Stimulated activated CD8-positive, alpha-beta memory T cell treated with anti-CD3 and anti-CD28 coated beads, Interleukin-7, amount 100 ng/mL, for 48 hours (primary cell): ENCODE measurements around the gene ZNF358.
A peak's percentile ranks its signal among the peaks of the same experiment; 100 is the strongest.

Experiments used
- DNase-seq, 2 donors: peaks; one replicate each; pipeline ENCODE4 v3.0.0-alpha.2; 2020; ENCODE audit warnings: low read depth in 1 of 2; ENCODE audit errors: extremely low read depth in 1 of 2

The ZNF358 gene

DNA sequence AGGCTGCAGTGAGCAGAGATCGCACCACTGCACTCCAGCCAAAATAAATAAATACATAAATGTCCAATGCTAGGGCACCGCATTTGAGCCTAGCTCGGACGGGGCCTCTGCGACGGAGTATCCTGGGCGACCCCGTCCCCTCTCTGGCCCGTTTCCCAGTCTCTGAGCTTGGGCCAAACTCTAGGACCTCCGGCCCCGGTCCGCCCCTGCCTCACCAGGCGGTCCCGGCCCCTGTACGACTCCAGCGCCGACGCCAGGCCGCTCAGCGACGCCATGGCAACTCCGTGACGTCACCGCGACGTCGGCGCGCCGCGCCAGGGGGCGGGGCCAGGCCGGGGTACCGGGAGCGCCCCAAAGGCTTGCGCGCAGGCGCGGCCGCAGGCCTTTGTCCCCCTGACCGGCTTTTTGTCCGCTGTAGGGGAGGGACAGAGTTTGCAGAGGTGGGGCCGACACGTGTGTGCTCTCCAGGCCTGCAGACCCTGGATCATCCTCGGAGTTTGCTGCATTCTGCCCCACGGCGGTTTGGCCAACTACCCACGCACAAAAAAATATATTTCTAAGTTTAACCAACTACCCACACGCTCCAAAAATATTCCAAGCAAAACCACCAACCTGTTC is 27.1 kb upstream of the ZNF358 start, which contains the start of gene PEX11G:
PEX11G (minus strand) TSS at position 300 of the 618 bp plus-strand sequence; CDS start at position 275, 25 bp downstream.
- peak; percentile 76 to 83 for DNase-seq

DNA sequence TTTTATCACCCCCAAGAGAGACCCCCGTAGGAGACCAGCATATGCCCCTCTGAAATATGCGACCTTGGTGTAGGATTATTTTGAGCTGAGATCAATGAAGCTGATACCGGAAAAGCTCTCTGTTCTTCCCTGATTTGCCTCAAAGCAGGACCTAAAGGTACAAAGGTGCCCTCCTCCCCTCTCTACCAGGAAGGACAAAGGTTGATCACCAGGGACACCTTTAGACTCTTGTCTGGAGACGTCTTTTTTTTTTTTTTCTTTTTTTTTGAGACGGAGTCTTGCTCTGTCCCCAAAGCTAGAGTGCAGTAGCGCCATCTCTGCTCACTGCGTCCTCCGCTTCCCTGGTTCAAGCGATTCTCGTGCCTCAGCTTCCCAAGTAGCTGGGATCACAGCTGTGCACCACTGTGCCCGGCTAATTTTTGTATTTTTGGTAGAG is 26.3 kb upstream of the ZNF358 start:
- no peak for DNase-seq

DNA sequence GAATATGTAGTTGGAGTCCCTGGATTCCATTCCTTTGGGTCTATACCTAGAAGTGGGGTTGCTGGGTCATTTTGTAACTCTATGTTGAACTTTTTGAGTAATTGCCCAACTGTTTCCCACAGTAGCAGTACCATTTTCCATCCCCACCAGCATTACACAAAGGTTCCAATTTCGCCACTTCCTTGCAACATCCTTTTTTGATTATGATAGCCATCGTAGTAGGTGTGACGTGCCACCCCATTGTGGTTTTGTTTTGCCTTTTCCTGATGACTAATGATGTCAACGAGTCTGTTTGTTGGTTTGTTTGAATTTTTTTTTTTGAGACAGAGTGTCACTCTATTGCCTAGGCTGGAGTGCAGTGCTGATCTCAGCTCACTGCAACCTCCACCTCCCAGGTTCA is 23.8 kb upstream of the ZNF358 start:
- peak in 1 of 2 donors; percentile 78 for DNase-seq

DNA sequence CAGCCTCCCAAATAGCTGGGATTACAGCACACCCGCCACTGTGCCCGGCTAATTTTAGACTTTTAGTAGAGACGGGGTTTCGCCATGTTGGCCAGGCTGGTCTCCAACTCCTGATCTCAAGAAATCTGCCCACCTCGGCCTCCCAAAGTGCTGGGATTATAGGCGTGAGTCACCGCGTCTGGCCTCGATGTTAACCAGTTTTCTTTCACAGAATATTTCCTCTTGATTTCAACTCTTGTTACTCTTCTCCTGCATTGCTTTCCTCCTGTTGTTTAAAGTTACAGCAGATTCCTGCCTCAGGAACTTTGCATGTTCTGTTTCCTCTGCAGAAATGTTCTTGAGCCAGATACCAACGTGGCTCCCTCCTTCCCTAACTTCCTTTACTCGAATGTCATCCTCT is 23.3 kb upstream of the ZNF358 start:
- no peak for DNase-seq

DNA sequence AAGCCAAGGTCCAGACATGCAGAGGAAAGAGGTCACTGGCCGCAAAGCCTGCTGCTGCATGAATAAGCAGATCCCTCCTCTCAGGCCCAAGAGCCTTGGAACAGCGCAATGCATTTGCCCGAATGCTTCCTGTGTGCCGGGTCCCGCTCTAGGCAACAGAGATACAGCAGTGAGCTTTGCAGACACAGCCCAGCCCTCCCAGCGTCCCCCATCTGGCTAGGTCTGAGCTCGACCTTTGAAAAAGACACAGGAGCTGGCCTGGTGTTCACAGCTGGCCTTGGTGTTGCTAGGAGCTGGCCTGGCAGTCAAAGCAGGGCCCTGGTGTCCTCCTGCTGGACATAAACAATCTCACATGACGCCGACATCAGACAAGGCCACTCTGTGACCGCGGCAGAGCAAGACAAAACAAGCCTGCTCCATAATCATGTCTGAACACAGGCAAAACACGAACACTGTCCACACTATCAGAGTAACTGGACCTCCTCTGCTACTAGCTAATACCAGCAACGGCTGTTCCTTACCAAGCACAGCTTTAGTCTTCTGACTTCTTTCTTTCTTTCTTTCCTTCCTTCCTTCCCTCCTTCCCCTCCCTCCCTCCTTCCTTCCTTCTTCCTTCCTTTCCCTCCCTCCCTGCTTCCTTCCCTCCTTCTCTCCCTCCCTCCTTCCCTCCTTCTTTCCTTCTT is 21.3 kb upstream of the ZNF358 start:
- DNase-seq: no peak

DNA sequence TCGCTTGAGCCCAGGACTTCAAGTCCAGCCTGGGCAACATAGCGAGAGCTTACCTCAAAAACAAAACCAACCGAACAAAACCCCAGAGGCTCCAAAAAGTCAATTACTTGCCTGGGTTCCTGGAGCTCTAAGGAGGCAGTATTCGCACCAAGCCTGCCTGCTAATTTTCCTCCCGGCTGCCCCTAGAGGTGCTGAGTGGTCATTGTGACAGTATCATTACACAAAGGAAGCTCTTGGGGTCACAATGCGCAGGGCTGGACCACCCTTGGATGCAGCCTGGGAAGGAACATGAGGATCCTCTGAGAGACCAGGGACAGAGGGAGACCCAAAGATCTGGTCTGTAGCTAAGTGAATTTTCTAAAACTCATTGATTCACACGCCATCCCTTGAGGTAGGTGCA is 18.6 kb upstream of the ZNF358 start:
- no peak for DNase-seq

DNA sequence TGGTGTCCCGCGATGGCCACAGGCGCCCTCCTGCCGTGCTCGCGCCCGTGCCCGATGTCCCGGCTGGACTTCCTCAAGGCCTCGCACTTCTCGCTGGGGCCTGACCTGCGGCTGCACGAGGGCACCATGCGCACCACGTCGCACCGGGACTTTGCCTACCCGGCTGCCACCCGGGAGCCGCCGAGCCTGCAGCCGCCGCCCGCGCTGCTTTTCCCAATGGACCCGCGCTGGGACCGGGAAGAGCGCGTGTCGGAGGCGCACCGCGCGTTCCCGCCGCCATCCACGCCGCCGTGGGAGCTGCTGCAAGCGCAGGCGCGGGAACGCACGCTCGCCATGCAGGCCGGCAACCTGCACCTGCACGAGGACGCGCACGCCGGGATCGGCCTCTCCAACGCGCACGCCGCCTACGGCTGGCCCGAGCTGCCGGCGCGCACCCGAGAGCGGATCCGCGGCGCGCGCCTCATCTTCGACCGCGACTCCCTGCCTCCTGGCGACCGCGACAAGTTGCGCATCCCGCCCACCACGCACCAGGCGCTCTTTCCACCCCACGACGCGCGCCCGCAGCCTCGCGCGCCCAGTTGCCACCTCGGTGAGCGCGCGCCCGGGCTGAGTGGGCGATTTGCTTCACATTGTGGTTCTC is 15.0 kb upstream of the ZNF358 start:
- DNase-seq: peak; percentile 43 to 47

DNA sequence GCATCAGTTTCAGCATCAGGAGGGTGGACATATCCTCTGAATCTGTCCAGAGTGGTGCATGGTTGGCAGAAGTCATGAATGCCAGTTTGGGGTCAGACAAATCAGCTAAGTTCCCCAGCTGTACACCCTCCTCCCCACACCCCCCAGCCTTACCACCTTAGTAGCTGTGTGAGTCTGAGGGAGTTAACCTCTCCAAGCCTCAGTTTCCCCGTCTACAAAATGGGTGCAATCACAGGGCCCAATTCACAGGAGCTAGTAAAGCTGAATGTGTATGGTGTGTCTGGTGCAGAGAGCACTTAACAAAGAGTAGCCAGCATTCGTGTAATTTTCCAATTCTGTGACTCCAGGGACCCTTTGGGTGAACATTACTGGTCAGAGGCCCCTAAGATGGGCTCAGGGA is 13.4 kb upstream of the ZNF358 start:
- no peak for DNase-seq

DNA sequence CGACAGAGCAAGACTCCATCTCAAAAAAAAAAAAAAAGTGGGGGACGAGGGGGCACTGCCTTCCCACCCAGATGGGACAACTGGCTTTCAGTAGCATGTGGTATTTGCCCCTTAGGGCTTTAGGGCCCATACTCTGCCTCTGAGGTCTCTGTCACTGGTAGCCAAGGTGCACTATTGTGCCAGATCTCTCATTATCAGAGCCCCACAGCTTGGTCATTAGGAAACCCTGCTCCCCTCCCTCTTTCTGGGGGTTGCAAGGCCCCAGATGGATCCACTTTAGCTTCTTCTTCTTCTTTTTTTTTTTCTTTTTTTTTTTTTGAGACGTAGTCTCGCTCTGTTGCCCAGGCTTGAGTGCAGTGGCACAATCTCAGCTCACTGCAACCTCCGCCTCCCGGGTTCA is 11.2 kb upstream of the ZNF358 start:
- DNase-seq: no peak

DNA sequence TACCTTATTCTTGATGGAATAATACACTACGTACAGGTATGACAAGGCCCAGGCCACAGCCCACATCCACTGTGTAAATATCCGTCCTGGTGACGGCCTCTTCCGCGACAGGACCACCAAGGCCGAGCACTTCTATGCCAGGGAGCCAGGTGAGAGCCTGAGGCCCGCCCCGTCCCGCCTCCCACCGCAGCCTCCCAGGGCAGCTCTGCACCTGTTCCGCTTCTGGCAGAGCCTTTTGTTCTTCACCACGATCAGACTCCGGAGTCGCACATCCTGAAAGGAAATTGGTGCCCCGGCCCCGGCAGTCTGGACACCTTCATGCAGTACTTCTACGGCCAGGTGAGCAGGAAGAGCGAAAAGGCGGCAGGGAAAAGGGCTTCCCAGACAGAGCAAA is 10.6 kb upstream of the ZNF358 start:
- DNase-seq: no peak

DNA sequence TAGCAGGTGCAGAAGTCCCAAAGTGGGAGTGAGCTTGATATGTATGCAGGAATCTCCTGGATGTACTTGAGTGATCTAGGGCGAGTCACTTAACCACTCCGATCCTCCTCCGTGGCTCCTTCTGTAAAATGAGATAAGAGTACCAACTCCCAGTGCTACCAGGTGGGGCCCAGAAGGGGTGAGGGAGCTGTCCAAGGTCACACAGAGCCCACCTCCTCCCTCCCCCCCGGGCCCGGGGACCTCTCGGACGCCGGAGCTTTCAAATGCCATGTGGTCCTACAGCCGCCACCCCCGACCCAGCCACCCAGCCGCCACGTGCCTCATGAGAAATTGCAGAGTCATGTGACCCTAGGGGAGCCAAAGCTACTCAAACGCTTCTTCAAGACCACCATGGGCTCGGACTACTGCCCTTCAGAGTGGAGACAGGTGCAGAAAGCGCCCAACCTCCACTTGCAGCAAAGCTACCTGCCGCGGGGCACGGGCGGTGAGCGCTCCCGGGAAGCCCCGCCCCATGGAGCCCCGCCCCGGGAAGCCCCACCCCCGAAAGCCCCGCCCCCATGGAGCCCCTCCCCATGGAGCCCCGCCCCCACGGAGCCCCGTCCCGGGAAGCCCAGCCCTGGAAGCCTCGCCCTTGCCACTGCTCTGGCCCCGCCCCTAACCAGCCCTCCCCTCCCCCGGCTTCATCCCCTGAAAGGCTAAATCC is 10.1 kb upstream of the ZNF358 start:
- DNase-seq: no peak

DNA sequence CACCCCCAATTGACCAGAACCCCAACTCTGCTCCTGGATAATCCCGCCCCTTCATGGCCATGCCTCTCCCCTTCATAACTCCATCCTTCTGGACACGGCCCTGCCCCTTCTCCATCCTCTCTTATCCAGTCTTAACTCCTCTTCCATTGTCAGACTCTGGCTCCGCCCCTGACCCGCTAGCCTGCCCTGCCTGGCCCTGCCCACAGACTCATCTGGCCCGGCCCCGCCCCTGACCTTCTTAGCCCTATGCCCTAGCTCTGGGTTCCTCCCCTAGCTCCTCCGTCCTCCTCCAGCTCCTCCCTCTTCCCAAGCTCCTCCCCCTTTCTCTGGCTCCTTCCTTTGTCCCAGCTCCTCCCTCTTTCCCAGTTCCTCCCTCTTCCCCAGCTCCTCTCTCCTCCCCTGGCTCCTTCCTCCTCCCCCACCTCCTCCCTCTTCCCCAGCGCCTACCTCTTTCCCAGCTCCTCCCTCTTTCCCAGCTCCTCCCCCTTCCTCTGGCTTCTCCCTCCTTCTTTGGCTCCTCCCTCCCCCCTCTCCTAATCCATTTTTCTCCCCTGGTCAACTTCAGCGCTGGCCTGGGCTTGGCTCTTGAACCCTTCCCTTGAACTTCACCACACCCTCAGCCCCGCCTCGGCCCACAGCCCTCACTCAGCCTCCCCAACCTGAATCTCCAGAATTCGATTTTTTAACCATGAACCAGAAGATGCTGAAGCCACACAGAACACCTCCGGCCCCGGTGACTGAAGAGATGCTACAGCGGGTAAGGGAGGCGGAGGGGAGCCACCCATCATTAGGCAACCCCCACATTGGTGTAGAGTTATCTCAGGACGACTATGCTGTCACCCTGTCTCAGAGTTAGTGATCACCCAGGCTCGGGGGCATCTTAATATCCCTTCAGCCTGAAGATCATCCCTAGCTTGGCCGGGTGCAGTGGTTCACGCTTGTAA is 9.2 kb upstream of the ZNF358 start:
- DNase-seq: peak in 1 of 2 donors; percentile 65

DNA sequence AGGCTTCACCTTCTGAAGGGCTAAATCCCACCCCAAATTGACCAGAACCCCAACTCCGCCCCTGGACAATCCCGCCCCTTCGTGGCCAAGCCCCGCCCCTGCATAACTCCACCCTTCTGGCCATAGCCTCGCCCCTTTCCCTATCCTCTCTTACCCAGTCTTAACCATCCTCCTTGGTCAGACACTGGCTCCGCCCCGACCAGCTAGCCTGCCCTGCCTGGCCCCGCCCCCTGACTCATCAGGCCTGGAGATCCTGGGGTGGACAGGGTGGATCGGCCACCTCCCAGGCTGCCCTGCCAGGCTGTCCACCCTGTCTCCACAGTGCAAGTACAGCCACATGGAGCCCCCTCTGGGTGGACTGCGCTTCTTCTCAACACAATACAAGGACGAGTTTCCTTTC is 8.0 kb upstream of the ZNF358 start:
- peak in 1 of 2 donors; percentile 26 for DNase-seq

DNA sequence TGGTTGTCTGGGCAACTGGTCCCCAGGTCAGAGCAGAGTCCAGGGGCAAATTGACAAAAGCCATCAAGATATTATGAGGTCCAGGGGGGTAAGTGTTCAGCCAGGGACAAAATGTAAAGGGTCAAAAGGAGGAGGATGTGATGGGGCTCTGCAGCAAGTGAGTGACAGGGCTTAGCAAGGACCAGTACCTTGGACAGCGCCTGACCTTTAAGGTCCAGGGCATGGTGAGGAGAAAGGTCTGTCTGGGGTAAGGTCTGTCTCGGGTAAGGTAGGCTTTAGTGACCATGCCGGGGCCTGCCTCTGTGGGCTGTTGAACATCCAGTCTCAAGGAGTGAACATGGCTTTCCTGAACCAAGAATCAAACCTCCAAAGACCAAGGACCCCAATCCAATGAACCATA is 6.3 kb upstream of the ZNF358 start:
- no peak for DNase-seq

DNA sequence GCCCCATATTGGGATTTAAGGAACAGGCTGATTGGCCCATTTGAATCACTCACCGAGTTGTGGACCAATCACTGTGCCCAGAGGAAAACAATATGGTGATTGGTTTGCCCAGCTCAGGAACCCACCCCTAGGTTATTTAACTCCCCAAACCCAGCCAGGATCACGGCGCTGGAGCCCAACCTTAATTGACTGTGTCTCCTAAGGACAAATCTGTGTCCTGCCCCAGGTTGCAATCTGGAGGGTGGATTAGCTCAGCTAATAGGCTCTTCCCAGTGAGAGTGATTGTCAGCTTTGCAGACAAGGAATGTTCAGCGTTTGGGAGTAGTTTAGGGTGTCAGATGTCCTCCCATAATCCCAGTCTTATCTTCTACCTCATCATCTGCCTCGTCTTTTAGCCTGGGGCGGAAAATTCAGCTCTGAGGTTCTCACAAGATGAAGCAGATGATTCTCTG is 3.5 kb upstream of the ZNF358 start:
- no peak for DNase-seq

DNA sequence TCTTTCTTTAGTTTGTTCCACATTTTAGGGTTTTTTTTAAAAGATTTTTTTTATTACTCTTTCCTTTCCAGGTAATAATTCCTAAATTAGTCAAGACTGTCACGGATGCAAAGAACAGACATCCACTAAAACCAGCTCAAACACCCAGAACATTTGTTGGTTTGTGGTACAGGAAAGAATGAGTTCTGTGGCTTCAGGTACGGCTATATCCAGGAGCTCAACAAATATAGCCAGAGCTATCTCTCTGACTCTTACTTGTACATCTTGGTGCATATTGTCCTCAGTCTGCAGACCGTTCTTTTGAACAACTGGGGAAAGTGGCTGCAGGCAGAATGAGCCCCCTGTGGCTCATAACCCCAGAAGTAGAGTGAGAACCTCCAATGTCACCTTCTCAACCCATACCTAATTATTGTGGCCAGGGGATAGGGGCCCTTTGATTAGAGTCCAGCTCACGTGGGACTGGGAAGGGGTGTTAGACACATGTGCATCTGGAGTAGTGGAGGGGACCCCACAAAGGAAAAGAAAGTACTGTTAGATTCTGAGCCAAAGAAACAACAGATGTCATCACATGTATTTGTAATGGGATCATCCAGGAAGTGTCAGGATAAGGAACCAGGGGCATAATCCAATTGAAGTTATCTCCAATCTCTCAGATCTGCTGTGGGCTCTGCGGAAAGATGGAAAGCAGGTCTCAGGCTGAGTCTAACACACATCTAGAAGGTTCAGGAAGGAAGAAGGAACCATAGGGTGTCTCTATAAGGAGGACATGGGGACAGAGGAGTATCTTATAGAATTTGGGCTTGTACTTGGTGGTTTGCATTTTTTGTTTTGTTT is 1.9 kb upstream of the ZNF358 start:
- DNase-seq: no peak

DNA sequence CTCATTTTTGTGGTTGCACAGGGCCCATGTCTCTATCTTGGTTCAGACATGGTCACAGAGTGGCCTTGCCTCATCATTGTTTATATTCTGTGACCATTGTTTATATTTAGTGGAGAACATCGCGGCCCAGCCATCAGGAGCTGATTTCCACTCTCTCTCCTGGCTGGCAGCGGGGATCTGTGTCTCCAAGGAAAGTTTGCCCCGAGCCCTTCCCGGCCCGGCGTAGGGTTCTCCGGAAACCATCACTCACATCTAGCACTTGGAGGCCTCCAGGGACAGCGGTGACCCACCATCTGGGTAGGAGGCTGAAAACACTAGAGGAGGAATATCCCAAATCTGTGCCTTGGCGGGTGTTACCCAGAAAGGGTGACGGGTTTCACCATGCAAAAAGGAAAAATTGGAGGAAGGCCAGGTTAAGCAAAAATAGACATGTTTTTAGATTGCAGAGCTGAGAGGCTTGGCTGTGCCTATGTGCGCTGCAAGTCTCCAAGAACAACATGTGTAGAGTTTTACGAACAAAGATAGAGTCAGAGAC is 726 bp upstream of the ZNF358 start:
- no peak for DNase-seq

DNA sequence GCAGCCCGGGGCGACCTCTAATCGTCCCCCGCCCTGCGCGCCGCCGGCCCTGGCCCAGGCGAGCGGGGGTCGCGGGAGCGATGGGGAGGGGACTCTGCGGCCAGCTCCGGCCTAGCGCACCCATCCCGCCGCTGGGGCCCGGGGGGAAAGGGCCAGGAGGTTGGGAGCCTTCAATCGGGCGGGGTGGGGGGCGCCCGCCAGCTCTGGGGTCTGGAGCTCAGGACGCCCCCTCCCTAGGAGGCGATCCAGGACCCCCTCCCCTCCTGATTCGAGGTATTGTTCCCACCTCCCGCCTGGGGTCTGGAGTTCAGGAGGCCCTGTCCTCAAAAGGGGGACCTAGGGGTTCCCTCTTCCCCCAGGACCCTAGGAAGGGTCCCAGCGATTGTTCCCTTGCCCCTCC is 430 bp downstream of the ZNF358 start:
- DNase-seq: no peak

DNA sequence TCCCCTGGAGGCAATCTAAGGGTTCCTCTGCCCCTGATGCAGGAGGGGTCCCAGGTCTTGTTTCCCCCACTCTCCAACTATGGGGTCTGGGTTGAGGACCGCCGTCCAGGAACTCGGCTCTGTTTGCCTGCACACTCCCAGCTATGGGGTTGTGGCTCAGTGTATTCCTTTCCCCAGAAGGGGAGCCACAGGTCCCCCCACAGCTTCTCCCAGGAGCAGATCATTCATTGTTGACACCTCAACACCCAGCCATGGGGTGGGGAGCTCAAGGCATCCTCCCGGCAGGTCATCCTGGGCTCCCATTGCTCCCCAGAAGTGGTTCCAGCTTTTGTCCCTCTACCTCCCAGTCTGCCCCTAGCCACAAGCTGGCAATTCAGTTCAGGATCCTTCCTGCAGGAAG is 975 bp downstream of the ZNF358 start:
- DNase-seq: no peak
